ENCODE measurements around the gene AGBL2.
"Not testable (repeated sequence)": the region's sequence is repeated elsewhere in the genome, so short reads cannot be mapped to it uniquely, and the experiment has no call there.

The AGBL2 gene

GRCh38 chr11:47688111-47688510, 27.1 kb downstream of the AGBL2 start:
- DNase-seq = no peak

- DNase-seq = not testable (repeated sequence)
Measured at GRCh38 chr11:47686704-47687103, 28.5 kb downstream of the AGBL2 start.

- DNase-seq = no peak
Measured at GRCh38 chr11:47686151-47686550, 29.0 kb downstream of the AGBL2 start.

GRCh38 chr11:47675851-47676250, 39.3 kb downstream of the AGBL2 start:
- DNase-seq = no peak

- no peak for DNase-seq
Measured at GRCh38 chr11:47672283-47672730, 42.9 kb downstream of the AGBL2 start.

- no peak for DNase-seq
Measured at GRCh38 chr11:47669856-47670255, 45.3 kb downstream of the AGBL2 start.

- DNase-seq = no peak
Measured at GRCh38 chr11:47668665-47669064, 46.5 kb downstream of the AGBL2 start.

GRCh38 chr11:47667555-47667954, 47.6 kb downstream of the AGBL2 start:
- DNase-seq = no peak

GRCh38 chr11:47667135-47667534, 48.0 kb downstream of the AGBL2 start:
- no peak for DNase-seq

- not testable (repeated sequence) for DNase-seq
Measured at GRCh38 chr11:47664936-47665335, 50.2 kb downstream of the AGBL2 start.

- DNase-seq = no peak
Measured at GRCh38 chr11:47661245-47661644, 53.9 kb downstream of the AGBL2 start.

GRCh38 chr11:47659276-47659675, 55.9 kb downstream of the AGBL2 start:
- DNase-seq = no peak

- no peak for DNase-seq
Measured at GRCh38 chr11:47656260-47656885, 58.8 kb downstream of the AGBL2 start.

- DNase-seq = no peak
Measured at GRCh38 chr11:47651818-47652469, 63.2 kb downstream of the AGBL2 start.

- no peak for DNase-seq
Measured at GRCh38 chr11:47649276-47649675, 65.9 kb downstream of the AGBL2 start.

- no peak for DNase-seq
Measured at GRCh38 chr11:47646019-47646418, 69.2 kb downstream of the AGBL2 start.

- DNase-seq = no peak
Measured at GRCh38 chr11:47645500-47645899, 69.7 kb downstream of the AGBL2 start.

GRCh38 chr11:47642099-47642855, 72.9 kb downstream of the AGBL2 start, which contains the start of gene MTCH2:
TSS of gene MTCH2 (minus strand) at chr11:47642559. CDS start at chr11:47642465, 94 bp downstream.
- peak; percentile 95 for DNase-seq

GRCh38 chr11:47641600-47642098, 73.5 kb downstream of the AGBL2 start:
- no peak for DNase-seq

- not testable (repeated sequence) for DNase-seq
Measured at GRCh38 chr11:47640506-47640905, 74.7 kb downstream of the AGBL2 start.

- not testable (repeated sequence) for DNase-seq
Measured at GRCh38 chr11:47636331-47636730, 78.8 kb downstream of the AGBL2 start.

- DNase-seq = no peak
Measured at GRCh38 chr11:47631473-47631872, 83.7 kb downstream of the AGBL2 start.

GRCh38 chr11:47628026-47628425, 87.1 kb downstream of the AGBL2 start:
- DNase-seq = no peak

- DNase-seq = no peak
Measured at GRCh38 chr11:47626234-47626633, 88.9 kb downstream of the AGBL2 start.
